ENCODE data around the gene IL22RA2. TPM values are rescaled to one million over a fixed set of nuclear protein-coding genes. Genes with fewer than 3 reads are reported as not detected.

IL22RA2 gene
- total RNA-seq, 1 experiment from 2014 or later = not detected

DNA sequence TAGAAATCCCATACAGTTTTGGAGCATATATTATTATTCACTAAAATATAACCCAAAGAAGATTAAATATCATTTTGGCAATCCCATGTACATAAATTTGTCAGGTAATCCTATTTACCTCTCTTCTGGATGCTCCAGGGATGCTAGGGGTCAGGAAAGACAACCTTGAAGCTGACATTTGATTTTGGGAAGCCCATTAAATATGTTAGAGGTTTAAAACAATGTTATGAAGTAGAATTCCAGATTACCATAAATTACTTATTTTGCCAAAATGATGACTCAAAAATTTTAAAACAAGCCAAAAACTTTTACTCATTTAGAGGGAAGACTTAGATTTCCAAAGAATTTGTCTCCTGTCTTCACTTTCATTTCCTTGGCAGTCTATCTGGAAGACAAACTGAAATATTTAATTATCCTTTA is 9.2 kb upstream of the IL22RA2 start:
- H3K14ac ChIP-seq (ENCODE audit: insufficient read depth, low read length) = no peak overlapping the region
- H2BK120ac ChIP-seq (ENCODE audit: low read depth, low read length, poor library complexity, severe bottlenecking) = no peak overlapping the region
- DNase-seq = no peak
- TF ChIP-seq, protein P1, sequence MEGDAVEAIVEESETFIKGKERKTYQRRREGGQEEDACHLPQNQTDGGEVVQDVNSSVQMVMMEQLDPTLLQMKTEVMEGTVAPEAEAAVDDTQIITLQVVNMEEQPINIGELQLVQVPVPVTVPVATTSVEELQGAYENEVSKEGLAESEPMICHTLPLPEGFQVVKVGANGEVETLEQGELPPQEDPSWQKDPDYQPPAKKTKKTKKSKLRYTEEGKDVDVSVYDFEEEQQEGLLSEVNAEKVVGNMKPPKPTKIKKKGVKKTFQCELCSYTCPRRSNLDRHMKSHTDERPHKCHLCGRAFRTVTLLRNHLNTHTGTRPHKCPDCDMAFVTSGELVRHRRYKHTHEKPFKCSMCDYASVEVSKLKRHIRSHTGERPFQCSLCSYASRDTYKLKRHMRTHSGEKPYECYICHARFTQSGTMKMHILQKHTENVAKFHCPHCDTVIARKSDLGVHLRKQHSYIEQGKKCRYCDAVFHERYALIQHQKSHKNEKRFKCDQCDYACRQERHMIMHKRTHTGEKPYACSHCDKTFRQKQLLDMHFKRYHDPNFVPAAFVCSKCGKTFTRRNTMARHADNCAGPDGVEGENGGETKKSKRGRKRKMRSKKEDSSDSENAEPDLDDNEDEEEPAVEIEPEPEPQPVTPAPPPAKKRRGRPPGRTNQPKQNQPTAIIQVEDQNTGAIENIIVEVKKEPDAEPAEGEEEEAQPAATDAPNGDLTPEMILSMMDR (conservative IDR thresholded peaks at IDR 0.05) = no peak
- H3K27ac ChIP-seq (ENCODE audit: insufficient read length, low read depth, low read length) = no peak overlapping the region
- H3K23me2 ChIP-seq (ENCODE audit: insufficient read length, low read depth, low read length, poor library complexity, severe bottlenecking) = no peaks in the 10 kb centered on the region
- no peak overlapping the region for H2AK5ac ChIP-seq (ENCODE audit: insufficient read length, low read length)
- no peak overlapping the region for H3K4me3 Mint-ChIP-seq
- peaks cover 1% of the 10 kb centered on the region; the same call in 1 of the 2 replicates for H3K27me3 Mint-ChIP-seq (ENCODE audit: low read depth)
- no peaks in the 10 kb centered on the region for H3K79me1 ChIP-seq (ENCODE audit: insufficient read depth, low read depth, low read length, poor library complexity, severe bottlenecking)
- no peak overlapping the region for H4K5ac ChIP-seq (ENCODE audit: insufficient read length, low read depth, low read length)
- H4K91ac ChIP-seq (ENCODE audit: insufficient read length, low read depth, low read length) = no peak overlapping the region
- no peak overlapping the region for H2BK5ac ChIP-seq (ENCODE audit: insufficient read length, low read length)
- H3K79me2 ChIP-seq (ENCODE audit: insufficient read depth, low read length) = no peaks in the 10 kb centered on the region
- no peak overlapping the region for H4K8ac ChIP-seq (replicated peaks; ENCODE audit: insufficient read length, low read depth, low read length)
- no peak overlapping the region for H3K4me2 ChIP-seq (ENCODE audit: insufficient read depth, insufficient read length, low read length)
- H3K4me1 ChIP-seq (ENCODE audit: insufficient read depth, low read length) = no peaks in the 10 kb centered on the region
- H3K23ac ChIP-seq (ENCODE audit: insufficient read length, low read depth, low read length) = no peak overlapping the region
- H2BK12ac ChIP-seq (ENCODE audit: insufficient read length, low read depth, low read length) = no peak overlapping the region
- peaks cover 37 to 69% (median 61%) of the 10 kb centered on the region in 3 experiments for H3K36me3 Mint-ChIP-seq (ENCODE audit: insufficient read depth in 1 of 3, low read depth in 3 of 3)
- no peak overlapping the region for H2BK15ac ChIP-seq (ENCODE audit: low read depth, low read length)
- peaks cover 50% of the 10 kb centered on the region for H3K9me3 ChIP-seq (ENCODE audit: control insufficient read depth, low read depth, low read length)
- peaks cover 75 to 77% of the 10 kb centered on the region in 2 experiments for H3K9me3 Mint-ChIP-seq
- no peak overlapping the region for H2AFZ ChIP-seq (ENCODE audit: low read length)
- H3T11ph ChIP-seq (ENCODE audit: low read length) = no peak overlapping the region
- H3K9ac ChIP-seq (ENCODE audit: extremely low read depth, insufficient read length, low read length) = no peak overlapping the region
- no peak overlapping the region for H3K56ac ChIP-seq (ENCODE audit: insufficient read length, low read depth, low read length)
- H3K27ac Mint-ChIP-seq = no peak overlapping the region
- H3K27me3 ChIP-seq (ENCODE audit: insufficient read depth, low read length) = no peaks in the 10 kb centered on the region
- no peak overlapping the region for H2BK20ac ChIP-seq (ENCODE audit: low read depth, low read length, poor library complexity, severe bottlenecking)
- H3K18ac ChIP-seq (ENCODE audit: insufficient read length, low read depth, low read length) = no peak overlapping the region
- no peak overlapping the region for H3K4ac ChIP-seq (ENCODE audit: low read depth, low read length)
- peaks cover 0 to 3% of the 10 kb centered on the region in 2 experiments; a peak in 1 of 4 replicates for H3K4me1 Mint-ChIP-seq
- no peaks in the 10 kb centered on the region for H4K20me1 ChIP-seq (ENCODE audit: control insufficient read depth, insufficient read depth, insufficient read length)
